GM12878 (cell line): ENCODE results near the gene COG2.

Experiments used
- BRCA1 ChIP-seq: IDR thresholded peaks from 2 replicates; pipeline ENCODE4 v1.6.1; 2011; ENCODE audit warnings: low read depth, low read length, improper control_type of control experiment
- CEBPZ ChIP-seq: fragments of 150-350 bp; IDR thresholded peaks from 2 replicates; pipeline ENCODE4 v1.6.1; 2016; ENCODE audit warnings: low read depth, low read length
- CTCF ChIP-seq, 3 experiments: IDR thresholded peaks in 2 of 3; conservative IDR thresholded peaks in 1 of 3; 2 replicates each; pipeline ENCODE4 v1.5.1; 2011; ENCODE audit warnings: low read depth in 3 of 3, low read length in 3 of 3, mild to moderate bottlenecking in 3 of 3, control low read depth in 2 of 3, moderate library complexity in 2 of 3, inconsistent platforms in 1 of 3, mixed read lengths in 1 of 3; ENCODE audit not compliant: control insufficient read depth in 2 of 3, insufficient read depth in 1 of 3; ENCODE audit errors: extremely low read depth in 1 of 3
- EZH2 ChIP-seq: IDR thresholded peaks from 2 replicates; pipeline ENCODE4 v1.6.1; 2012; ENCODE audit warnings: low read depth, mild to moderate bottlenecking, control low read depth, inconsistent platforms, low read length, borderline replicate concordance; ENCODE audit not compliant: control insufficient read depth
- SP1 ChIP-seq: IDR thresholded peaks from one replicate; pipeline ENCODE4 v1.6.1; 2011; ENCODE audit warnings: low read depth, low read length
- STAT3 ChIP-seq: IDR thresholded peaks from 2 replicates; pipeline ENCODE4 v1.6.1; 2011; ENCODE audit warnings: low read depth, low read length, improper control_type of control experiment

GRCh38 chr1:230648114-230648513 is 5.8 kb downstream of the COG2 start:
- TF ChIP-seq EZH2 = no peak
- TF ChIP-seq CEBPZ = no peak
- TF ChIP-seq CTCF (IDR thresholded peaks at IDR 0.05 in 2 of 3, conservative IDR thresholded peaks at IDR 0.05 in 1 of 3; ENCODE audit: control insufficient read depth in 2 of 3, extremely low read depth in 1 of 3, insufficient read depth in 1 of 3, low read depth in 3 of 3, low read length in 3 of 3) = no peak
- no peak for TF ChIP-seq BRCA1
- TF ChIP-seq STAT3 = no peak
- TF ChIP-seq SP1 = no peak
